ENCODE results near the gene MTHFD2.

Gene MTHFD2

GRCh38 chr2:74198461-74199274 lies at the start of gene MTHFD2:
Gene MTHFD2 (plus strand): TSS chr2:74198615. CDS start chr2:74198642, 27 bp downstream.
- Histone ChIP-seq H3K27me3 (no peaks in the 10 kb centered on the region), H3K36me3 (peaks cover 27% of the 10 kb centered on the region), H3K27ac (peak within 1 kb of the TSS; percentile 100), H3K4me2 (peak within 1 kb of the TSS; percentile 93), H3K9ac (peak within 1 kb of the TSS; percentile 100), H4K20me1 (peaks cover 47% of the 10 kb centered on the region), H3K4me1 (peaks cover 34% of the 10 kb centered on the region), H3K4me3 (peak within 1 kb of the TSS; percentile 92), H3K9me3 (no peaks in the 10 kb centered on the region)
- peak; percentile 7; the same call in 1 of the 2 replicates for TF ChIP-seq Cebpa-rat (IDR thresholded peaks at IDR 0.05)

DNA sequence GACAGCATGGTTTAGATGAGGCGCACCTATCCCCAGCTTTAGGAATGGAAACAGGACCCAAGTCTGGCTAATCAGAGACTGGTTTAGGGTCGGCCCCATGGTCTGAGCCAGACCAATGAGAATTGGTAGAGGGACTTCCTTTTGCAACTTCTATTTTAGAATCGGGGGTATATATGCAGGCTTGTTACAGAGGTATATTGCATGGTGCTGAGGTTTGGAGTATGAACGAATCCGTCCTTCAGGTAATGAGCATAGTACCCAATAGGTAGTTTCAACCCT lies 49.2 kb upstream of the MTHFD2 start:
- H3K27me3 ChIP-seq = no peaks in the 10 kb centered on the region
- no peak overlapping the region for H3K4me2 ChIP-seq
- H3K9ac ChIP-seq = no peak overlapping the region
- peaks cover 46% of the 10 kb centered on the region for H3K36me3 ChIP-seq
- H3K4me3 ChIP-seq = no peak overlapping the region
- H3K4me1 ChIP-seq = peaks cover 23% of the 10 kb centered on the region
- TF ChIP-seq Cebpa-rat (IDR thresholded peaks at IDR 0.05) = no peak
- H3K9me3 ChIP-seq = no peaks in the 10 kb centered on the region
- H4K20me1 ChIP-seq = peaks cover 26% of the 10 kb centered on the region; the same call in 1 of the 2 replicates
- no peak overlapping the region for H3K27ac ChIP-seq

DNA sequence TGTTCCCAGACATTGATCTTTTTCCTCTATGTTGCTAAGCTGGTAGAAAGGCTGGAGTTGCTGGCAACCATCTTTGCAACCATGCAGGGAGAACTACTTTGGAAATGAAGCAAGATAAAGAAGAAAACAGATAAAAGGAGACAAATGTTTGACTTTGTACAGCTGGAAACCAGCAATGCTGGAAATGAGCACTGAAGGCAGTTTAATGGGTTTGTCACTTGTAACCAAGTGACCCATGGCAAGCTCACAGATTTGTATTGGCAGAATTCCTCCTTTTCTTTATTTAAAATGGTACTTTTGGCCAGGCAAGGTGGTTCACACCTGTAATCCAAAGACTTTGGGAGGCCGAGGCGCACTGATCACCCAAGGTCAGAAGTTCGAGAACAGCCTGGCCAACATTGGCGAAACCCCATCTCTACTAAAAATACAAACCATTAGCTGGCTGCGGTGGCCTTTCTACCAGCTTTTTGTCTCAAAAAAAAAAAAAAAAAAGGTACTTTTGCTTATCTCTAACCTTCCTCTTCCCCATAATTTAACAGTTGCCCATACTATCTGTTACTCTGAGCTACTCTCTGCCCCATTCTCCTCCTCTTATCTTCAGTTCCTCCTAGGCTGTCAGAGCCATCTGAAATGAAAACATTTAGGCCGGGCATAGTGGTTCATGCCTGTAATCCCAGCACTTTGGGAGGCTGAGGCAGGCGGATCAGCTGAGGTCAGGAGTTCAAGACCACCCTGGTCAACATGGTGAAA lies 48.7 kb upstream of the MTHFD2 start:
- H4K20me1 ChIP-seq = peaks cover 30% of the 10 kb centered on the region; the same call in 1 of the 2 replicates
- no peaks in the 10 kb centered on the region for H3K27me3 ChIP-seq
- no peak overlapping the region for H3K27ac ChIP-seq
- peaks cover 46% of the 10 kb centered on the region for H3K36me3 ChIP-seq
- TF ChIP-seq Cebpa-rat (IDR thresholded peaks at IDR 0.05) = no peak
- no peak overlapping the region for H3K9ac ChIP-seq
- H3K4me2 ChIP-seq = no peak overlapping the region
- no peaks in the 10 kb centered on the region for H3K9me3 ChIP-seq
- H3K4me1 ChIP-seq = peaks cover 23% of the 10 kb centered on the region
- no peak overlapping the region for H3K4me3 ChIP-seq

GRCh38 chr2:74152954-74153353 lies 45.5 kb upstream of the MTHFD2 start:
- Histone ChIP-seq H3K4me2 (no peak overlapping the region), H3K9ac (no peak overlapping the region)
- no peak for TF ChIP-seq Cebpa-rat (IDR thresholded peaks at IDR 0.05)

DNA sequence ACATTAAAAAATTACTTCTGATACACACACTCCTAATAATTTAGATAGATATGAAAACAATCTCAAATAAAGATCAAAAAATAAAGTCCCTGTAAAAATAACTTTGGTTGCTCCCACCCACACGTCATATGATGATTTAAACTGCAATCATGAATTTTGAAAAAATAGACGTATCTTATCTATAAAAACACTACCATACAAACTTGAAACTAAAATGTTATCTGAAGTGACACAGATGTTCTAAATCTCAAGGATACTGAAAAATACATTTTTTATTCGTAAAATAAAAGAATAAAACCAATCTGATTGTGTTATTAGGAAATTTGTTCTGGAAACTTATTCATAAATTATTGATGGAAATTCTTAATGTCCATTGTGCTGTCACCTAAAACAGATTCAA lies 42.6 kb upstream of the MTHFD2 start:
- H3K4me2 ChIP-seq = no peak overlapping the region
- no peak overlapping the region for H3K4me3 ChIP-seq
- no peak for TF ChIP-seq Cebpa-rat (IDR thresholded peaks at IDR 0.05)
- no peaks in the 10 kb centered on the region for H3K27me3 ChIP-seq
- peaks cover 96% of the 10 kb centered on the region for H3K36me3 ChIP-seq
- no peaks in the 10 kb centered on the region for H3K9me3 ChIP-seq
- H3K4me1 ChIP-seq = no peaks in the 10 kb centered on the region
- H3K9ac ChIP-seq = no peak overlapping the region
- H4K20me1 ChIP-seq = peaks cover 85% of the 10 kb centered on the region
- H3K27ac ChIP-seq = no peak overlapping the region

More at GRCh38 chr2:74152954-74153353, 45.5 kb upstream of the MTHFD2 start:
- Histone ChIP-seq H3K4me3 (no peak overlapping the region), H3K27ac (no peak overlapping the region), H3K36me3 (peaks cover 71% of the 10 kb centered on the region), H3K9me3 (no peaks in the 10 kb centered on the region), H4K20me1 (peaks cover 60% of the 10 kb centered on the region; the same call in 1 of the 2 replicates), H3K27me3 (no peaks in the 10 kb centered on the region), H3K4me1 (peaks cover 9% of the 10 kb centered on the region)

DNA sequence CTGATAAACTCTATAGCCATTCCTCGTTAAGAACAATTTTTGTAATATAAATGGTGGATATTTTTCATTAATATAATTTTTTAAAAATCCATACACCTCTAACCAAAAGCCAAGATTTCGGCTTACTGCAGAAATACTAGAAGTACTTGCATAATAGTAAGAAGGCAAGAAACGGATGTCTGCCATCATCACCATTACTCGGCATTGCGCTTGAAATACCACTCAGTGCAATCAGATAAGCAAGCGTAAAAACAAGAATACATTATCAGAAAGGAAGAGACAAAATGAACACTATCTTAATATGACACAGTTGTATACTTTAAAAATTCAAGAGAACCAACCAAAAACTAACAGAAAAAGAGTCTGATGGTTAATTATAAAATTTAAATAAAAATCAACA lies 35.5 kb upstream of the MTHFD2 start:
- Histone ChIP-seq H3K4me3 (no peak overlapping the region), H4K20me1 (peaks cover 83% of the 10 kb centered on the region), H3K4me1 (no peaks in the 10 kb centered on the region), H3K4me2 (no peak overlapping the region), H3K9me3 (peaks cover 27% of the 10 kb centered on the region), H3K9ac (no peak overlapping the region), H3K27ac (no peak overlapping the region), H3K36me3 (peaks cover 100% of the 10 kb centered on the region), H3K27me3 (no peaks in the 10 kb centered on the region)
- TF ChIP-seq Cebpa-rat (IDR thresholded peaks at IDR 0.05) = no peak

DNA sequence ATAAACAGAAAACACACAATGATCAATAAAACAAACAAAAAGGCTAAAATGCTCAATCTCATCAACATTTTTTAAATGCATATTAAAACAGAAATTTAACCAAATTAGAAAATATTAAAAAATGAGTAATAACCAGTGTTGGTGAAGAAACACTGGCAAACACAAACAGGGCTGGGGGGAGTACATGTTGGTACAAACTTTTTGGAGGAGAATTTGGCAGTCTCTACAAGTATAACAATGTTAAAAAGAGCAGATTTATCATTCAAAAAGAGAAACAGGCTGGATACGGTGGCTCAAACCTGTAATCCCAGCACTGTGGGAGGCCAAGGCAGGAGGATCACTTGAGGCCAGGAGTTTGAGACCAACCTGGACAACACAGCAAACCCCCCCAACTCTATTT lies 33.7 kb upstream of the MTHFD2 start:
- no peaks in the 10 kb centered on the region for H3K27me3 ChIP-seq
- no peak overlapping the region for H3K4me2 ChIP-seq
- H3K27ac ChIP-seq = no peak overlapping the region
- H3K4me1 ChIP-seq = no peaks in the 10 kb centered on the region
- no peak for TF ChIP-seq Cebpa-rat (IDR thresholded peaks at IDR 0.05)
- H3K36me3 ChIP-seq = peaks cover 100% of the 10 kb centered on the region
- no peak overlapping the region for H3K9ac ChIP-seq
- peaks cover 28% of the 10 kb centered on the region for H3K9me3 ChIP-seq
- peaks cover 83% of the 10 kb centered on the region for H4K20me1 ChIP-seq
- no peak overlapping the region for H3K4me3 ChIP-seq

DNA sequence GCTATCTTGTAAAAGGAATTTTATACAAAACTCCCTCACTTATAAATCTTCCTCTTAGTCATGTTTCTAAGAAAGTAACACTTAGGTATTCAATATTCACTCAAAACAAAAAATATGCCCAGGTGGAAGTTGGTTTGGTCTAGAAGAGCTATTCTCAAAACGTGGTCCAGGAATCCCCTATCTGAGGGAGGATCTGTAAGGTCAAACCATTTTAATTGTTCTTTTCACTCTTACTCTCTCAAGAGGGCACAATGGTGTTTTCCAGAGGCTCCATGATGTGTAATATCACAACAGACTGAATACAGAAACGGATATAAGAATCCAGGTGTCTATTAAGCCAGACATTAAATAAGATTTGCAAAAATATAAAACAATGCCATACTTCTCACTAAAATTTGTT lies 29.7 kb upstream of the MTHFD2 start:
- H3K9me3 ChIP-seq = peaks cover 28% of the 10 kb centered on the region
- 0 out of 2 replicates have a peak, but pooled peaks cover 7% of the 10 kb centered on the region for H3K4me1 ChIP-seq
- no peaks in the 10 kb centered on the region for H3K27me3 ChIP-seq
- TF ChIP-seq Cebpa-rat (IDR thresholded peaks at IDR 0.05) = no peak
- peaks cover 83% of the 10 kb centered on the region for H4K20me1 ChIP-seq
- no peak overlapping the region for H3K4me3 ChIP-seq
- H3K4me2 ChIP-seq = no peak overlapping the region
- H3K9ac ChIP-seq = no peak overlapping the region
- H3K36me3 ChIP-seq = peaks cover 95% of the 10 kb centered on the region
- H3K27ac ChIP-seq = no peak overlapping the region

DNA sequence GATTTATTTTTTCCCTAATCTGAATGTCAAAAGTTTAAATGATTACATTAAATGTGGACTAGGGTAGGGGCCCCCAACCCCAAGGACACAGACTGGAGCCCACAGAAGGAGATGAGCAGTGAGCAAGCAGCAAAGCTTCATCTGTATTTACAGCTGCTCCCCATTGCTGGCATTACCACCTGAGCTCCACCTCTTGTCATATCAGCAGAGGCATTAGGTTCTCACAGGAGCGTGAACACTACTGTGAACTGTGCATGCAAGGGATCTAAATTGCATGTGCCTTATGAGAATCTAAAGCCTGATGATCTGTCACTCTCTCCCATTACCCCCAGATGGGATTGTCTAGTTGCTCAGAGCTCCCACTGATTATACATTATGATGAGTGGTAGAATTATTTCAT lies 23.5 kb upstream of the MTHFD2 start:
- peaks cover 25% of the 10 kb centered on the region for H3K4me1 ChIP-seq
- no peak overlapping the region for H3K9ac ChIP-seq
- H3K27me3 ChIP-seq = no peaks in the 10 kb centered on the region
- H3K4me3 ChIP-seq = no peak overlapping the region
- H3K27ac ChIP-seq = no peak overlapping the region
- H4K20me1 ChIP-seq = peaks cover 87% of the 10 kb centered on the region
- peaks cover 58% of the 10 kb centered on the region for H3K36me3 ChIP-seq
- H3K9me3 ChIP-seq = peaks cover 23% of the 10 kb centered on the region; the same call in 1 of the 2 replicates
- no peak for TF ChIP-seq Cebpa-rat (IDR thresholded peaks at IDR 0.05)
- no peak overlapping the region for H3K4me2 ChIP-seq

DNA sequence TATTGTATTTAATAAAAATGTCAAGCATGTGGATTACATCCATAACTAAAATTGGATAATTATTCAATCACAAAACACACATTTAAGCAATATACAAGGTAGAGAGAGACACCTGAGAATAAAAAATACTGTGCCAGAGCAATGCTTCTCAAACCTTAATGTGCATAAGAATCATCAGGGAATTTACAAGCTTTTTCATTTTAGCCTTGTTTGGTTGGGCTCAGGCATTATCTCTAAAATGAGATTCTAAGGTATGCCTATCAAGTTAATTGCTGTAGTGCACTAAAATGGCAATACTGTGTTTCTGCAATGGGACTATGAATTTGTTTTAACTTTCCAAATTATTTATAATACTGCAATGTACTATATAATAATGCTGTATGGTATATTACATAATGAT lies 20.7 kb upstream of the MTHFD2 start:
- Histone ChIP-seq H3K27me3 (no peaks in the 10 kb centered on the region), H3K4me1 (peaks cover 42% of the 10 kb centered on the region), H3K36me3 (peaks cover 30% of the 10 kb centered on the region), H3K4me2 (peak overlapping the region; percentile 83), H3K9me3 (peaks cover 23% of the 10 kb centered on the region; the same call in 1 of the 2 replicates), H3K27ac (peak overlapping the region; percentile 99), H4K20me1 (peaks cover 59% of the 10 kb centered on the region), H3K4me3 (peak overlapping the region; percentile 94), H3K9ac (peak overlapping the region; percentile 99)
- no peak for TF ChIP-seq Cebpa-rat (IDR thresholded peaks at IDR 0.05)

Data from BLaER1 (cell line).